Subcutaneous abdominal adipose tissue (tissue), 5 donors: ENCODE results near the gene HNRNPA3.

ENCODE experiments used
- H3K27ac ChIP-seq: one replicate; pipeline ENCODE4 v1.7.0; 2013; ENCODE audit warnings: low read depth, mild to moderate bottlenecking, inconsistent platforms, low read length, moderate library complexity
- H3K27me3 ChIP-seq, 5 donors: one replicate each; pipeline ENCODE4 v1.7.0; 2013; ENCODE audit warnings: low read length in 5 of 5, inconsistent platforms in 1 of 5; ENCODE audit not compliant: control insufficient read depth in 5 of 5, insufficient read depth in 4 of 5
- H3K36me3 ChIP-seq, 5 donors: one replicate each; pipeline ENCODE4 v1.7.0; 2013; ENCODE audit warnings: low read length in 5 of 5; ENCODE audit not compliant: control insufficient read depth in 5 of 5, insufficient read depth in 5 of 5
- H3K4me1 ChIP-seq, 5 donors: one replicate each; pipeline ENCODE4 v1.7.0; 2013; ENCODE audit warnings: low read length in 5 of 5, mild to moderate bottlenecking in 3 of 5, moderate library complexity in 1 of 5; ENCODE audit not compliant: control insufficient read depth in 5 of 5, insufficient read depth in 5 of 5
- H3K4me3 ChIP-seq, 5 donors: one replicate each; pipeline ENCODE4 v1.7.0; 2013; ENCODE audit warnings: low read length in 5 of 5, low read depth in 1 of 5
- H3K9ac ChIP-seq, 5 donors: one replicate each; pipeline ENCODE4 v1.7.0; 2013; ENCODE audit warnings: low read length in 5 of 5, mild to moderate bottlenecking in 4 of 5, moderate library complexity in 3 of 5
- H3K9me3 ChIP-seq, 5 donors: one replicate each; pipeline ENCODE4 v1.7.0; 2013; ENCODE audit warnings: low read length in 5 of 5; ENCODE audit not compliant: control insufficient read depth in 5 of 5
- donor health status: healthy.
- donor health status: healthy.
- donor health status: healthy.
- donor health status: healthy.
- donor health status: healthy.

The HNRNPA3 gene

DNA sequence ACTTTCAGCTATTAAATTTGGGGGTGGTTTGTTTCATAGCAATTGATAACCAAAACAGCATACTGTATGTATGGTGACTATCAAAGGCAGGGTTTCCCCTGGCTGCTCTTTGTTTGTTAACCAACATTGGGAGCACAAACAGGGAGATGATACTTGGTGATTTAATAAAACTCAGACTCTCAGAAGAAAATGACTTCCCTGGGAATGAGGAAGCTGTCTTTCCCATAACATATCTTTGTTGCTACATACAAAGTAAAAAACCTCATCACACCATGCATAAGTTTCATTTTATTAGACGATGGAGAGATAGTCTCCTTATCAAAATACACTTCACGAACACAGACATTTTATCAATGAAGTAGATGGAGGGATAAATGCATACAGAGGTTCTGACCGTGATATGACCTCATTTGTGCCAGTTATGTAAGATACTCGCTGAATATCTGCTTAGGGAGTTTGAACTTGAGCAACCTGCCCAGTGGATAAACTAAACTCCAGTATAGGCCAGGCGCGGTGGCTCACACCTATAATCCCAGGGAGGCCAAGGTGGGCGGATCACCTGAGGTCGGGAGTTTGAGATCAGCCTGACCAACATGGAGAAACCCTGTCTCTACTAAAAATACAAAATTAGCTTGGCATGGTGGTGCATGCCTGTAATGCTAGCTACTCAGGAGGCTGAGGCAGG is 55.7 kb downstream of the HNRNPA3 start:
- Histone ChIP-seq H3K4me3 (no peak overlapping the region), H3K36me3 (no peaks in the 10 kb centered on the region), H3K27ac (no peak overlapping the region), H3K4me1 (peaks cover 0 to 19% (median 17%) of the 10 kb centered on the region in 5 donors), H3K9ac (no peak overlapping the region), H3K27me3 (no peaks in the 10 kb centered on the region), H3K9me3 (no peaks in the 10 kb centered on the region)

DNA sequence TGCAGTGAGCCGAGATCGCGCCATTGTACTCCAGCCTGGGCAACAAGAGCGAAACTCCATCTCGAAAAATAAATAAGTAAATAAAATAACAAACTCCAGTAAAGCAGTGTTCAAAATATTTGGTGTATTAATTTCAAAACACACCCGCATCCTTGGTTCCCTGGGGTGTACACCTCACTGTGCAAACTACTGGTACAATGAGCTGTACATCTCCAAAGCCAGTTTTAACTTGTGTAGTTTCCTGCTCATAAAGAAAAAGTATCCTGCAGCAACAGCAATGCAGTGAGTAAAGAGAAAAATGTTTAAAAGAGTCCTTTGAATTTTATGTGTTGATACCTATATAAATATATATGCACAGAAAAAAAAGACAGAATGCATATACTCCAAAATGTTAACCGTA is 56.3 kb downstream of the HNRNPA3 start:
- Histone ChIP-seq H3K27ac (no peak overlapping the region), H3K4me1 (peaks cover 0 to 25% (median 17%) of the 10 kb centered on the region in 5 donors), H3K36me3 (no peaks in the 10 kb centered on the region), H3K4me3 (no peak overlapping the region), H3K9ac (no peak overlapping the region), H3K9me3 (no peaks in the 10 kb centered on the region), H3K27me3 (no peaks in the 10 kb centered on the region)

DNA sequence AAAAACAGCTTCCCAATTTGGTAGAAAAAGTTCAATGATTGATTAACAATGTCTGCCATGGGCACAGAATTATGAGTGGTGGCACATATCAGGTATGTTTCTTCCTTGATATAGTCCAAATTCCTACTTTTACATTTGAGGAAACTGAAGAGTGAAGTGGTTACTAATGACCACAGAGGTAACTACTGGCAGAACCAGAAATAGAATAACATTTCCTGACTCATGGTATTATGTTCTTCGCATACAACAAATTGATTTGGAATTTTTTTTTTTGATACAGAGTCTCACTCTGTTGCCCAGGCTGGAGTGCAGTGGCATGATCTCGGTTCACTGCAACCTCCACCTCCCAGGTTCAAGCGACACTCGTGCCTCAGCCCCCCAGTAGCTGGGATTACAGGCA is 57.9 kb downstream of the HNRNPA3 start:
- H3K4me1 ChIP-seq: peaks cover 0 to 27% (median 20%) of the 10 kb centered on the region in 5 donors
- no peaks in the 10 kb centered on the region for H3K27me3 ChIP-seq
- H3K9ac ChIP-seq: no peak overlapping the region
- H3K4me3 ChIP-seq: no peak overlapping the region
- H3K27ac ChIP-seq: no peak overlapping the region
- no peaks in the 10 kb centered on the region for H3K36me3 ChIP-seq
- H3K9me3 ChIP-seq: no peaks in the 10 kb centered on the region

DNA sequence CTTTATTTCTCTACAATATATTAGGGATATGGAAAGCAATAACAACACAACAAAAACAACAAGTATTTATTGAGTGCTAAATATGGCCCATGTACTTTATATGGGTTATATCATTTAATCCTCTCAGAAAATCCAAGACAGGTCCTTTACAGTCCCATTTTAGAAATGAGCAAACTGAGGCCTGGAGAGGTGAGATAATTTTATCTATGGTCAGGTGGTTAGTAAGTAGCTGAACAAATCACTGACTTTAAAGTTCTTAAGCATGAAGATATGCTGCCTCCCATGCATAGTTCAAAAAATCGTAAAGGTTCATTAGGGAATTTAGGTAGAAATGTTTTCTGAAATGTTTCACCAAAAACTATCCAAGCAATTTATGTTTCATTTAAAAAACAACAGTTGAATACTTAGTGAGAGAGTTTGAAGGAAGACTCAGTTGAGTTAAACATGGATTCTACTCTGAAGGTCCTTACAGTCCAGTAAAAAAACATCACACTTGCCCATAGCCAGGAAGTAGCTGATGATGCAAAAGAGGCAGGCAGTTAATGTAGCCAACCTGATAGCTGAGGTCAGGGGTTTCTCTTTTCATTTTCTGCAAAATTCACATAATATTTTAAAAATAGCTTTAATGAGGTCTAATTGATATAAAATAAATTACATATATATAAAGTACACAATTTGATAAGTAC is 59.5 kb downstream of the HNRNPA3 start:
- no peak overlapping the region for H3K27ac ChIP-seq
- no peaks in the 10 kb centered on the region for H3K36me3 ChIP-seq
- peaks cover 0 to 18% (median 13%) of the 10 kb centered on the region in 5 donors for H3K4me1 ChIP-seq
- no peaks in the 10 kb centered on the region for H3K9me3 ChIP-seq
- H3K4me3 ChIP-seq: no peak overlapping the region
- no peaks in the 10 kb centered on the region for H3K27me3 ChIP-seq
- H3K9ac ChIP-seq: no peak overlapping the region

DNA sequence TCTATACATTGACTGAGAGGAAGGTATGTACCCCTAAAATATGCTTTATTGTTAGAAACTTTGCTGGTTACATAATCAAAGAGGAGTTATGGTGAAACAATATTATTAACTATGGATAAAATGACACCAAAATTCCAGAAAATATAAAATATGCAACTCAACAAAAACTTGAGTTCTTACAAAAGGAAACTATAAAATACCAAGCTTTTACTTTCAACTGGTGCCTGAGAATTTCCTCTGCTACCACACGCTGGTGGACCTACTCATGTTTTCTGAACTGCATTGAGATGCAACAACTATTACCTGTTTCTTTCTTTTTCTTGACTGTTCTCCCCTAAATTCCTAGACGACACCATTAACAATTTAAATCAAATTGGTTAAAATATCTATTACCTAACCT is 60.2 kb downstream of the HNRNPA3 start:
- H3K9ac ChIP-seq: no peak overlapping the region
- H3K27ac ChIP-seq: no peak overlapping the region
- H3K9me3 ChIP-seq: no peaks in the 10 kb centered on the region

DNA sequence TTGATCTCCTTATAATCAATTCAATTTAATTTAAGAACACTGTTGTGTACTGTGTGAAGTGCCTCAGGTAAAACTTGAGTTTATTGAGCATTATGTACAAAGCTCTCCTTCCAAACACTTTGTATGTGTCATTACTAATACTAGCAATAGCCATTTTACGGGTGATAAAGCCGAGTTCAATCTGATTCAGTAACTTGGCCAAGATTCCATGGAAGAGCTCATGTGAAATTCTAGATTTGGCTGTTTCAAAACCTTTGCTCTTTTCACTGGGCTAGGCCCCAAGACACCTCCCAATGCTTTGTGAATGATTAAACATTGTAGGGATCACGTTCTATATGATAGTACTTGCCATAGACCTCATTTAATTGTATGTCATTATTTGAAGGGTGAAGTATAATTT is 60.8 kb downstream of the HNRNPA3 start:
- Histone ChIP-seq H3K27ac (peak overlapping the region; percentile 38), H3K9ac (no peak overlapping the region), H3K36me3 (no peaks in the 10 kb centered on the region), H3K9me3 (no peaks in the 10 kb centered on the region), H3K27me3 (no peaks in the 10 kb centered on the region), H3K4me1 (peaks cover 0 to 18% (median 13%) of the 10 kb centered on the region in 5 donors), H3K4me3 (no peak overlapping the region)

More for the DNA sequence above, 60.2 kb downstream of the HNRNPA3 start:
- peaks cover 0 to 18% (median 13%) of the 10 kb centered on the region in 5 donors for H3K4me1 ChIP-seq
- H3K4me3 ChIP-seq: no peak overlapping the region
- no peaks in the 10 kb centered on the region for H3K36me3 ChIP-seq
- no peaks in the 10 kb centered on the region for H3K27me3 ChIP-seq
